Mucosa of stomach (tissue), 1 donor: ENCODE results near the gene BSN.

Experiments used
- H3K27me3 ChIP-seq: one replicate; pipeline ENCODE4 v1.7.0; 2013; ENCODE audit warnings: mild to moderate bottlenecking, low read length; ENCODE audit not compliant: control insufficient read depth, insufficient read depth
- H3K36me3 ChIP-seq: one replicate; pipeline ENCODE4 v1.7.0; 2013; ENCODE audit warnings: low read length; ENCODE audit not compliant: control insufficient read depth, insufficient read depth
- H3K4me1 ChIP-seq: one replicate; pipeline ENCODE4 v1.7.0; 2013; ENCODE audit warnings: mild to moderate bottlenecking, low read length; ENCODE audit not compliant: control insufficient read depth, insufficient read depth
- H3K4me3 ChIP-seq: one replicate; pipeline ENCODE4 v1.7.0; 2013; ENCODE audit warnings: low read length
- H3K9ac ChIP-seq: one replicate; pipeline ENCODE4 v1.7.0; 2013; ENCODE audit warnings: mild to moderate bottlenecking, low read length, moderate library complexity
- H3K9me3 ChIP-seq: one replicate; pipeline ENCODE4 v1.7.0; 2013; ENCODE audit warnings: mild to moderate bottlenecking, low read length, moderate library complexity; ENCODE audit not compliant: control insufficient read depth
- donor health status: Pancreatic carcinoma.

The BSN gene

DNA sequence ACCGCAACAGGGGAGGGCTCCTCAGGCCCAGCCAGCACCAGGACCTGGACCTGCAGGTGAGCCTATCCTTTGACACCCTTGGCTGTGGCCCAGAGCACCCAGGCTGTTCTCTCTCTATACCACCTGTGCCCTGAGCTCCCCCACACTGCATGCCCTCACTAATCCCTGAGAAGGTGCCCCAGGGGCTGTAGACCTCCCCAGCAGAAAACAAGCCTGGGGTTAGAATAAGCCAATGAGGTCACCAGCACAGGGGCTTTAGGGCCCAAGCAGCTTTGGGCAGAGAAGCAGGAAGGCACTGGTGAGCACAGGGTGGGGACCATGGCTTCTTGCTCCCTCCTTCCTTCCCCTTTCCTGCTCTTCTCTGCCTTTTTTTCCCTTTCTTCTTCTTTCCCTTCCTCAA is 109.6 kb downstream of the BSN start:
- Histone ChIP-seq H3K4me1 (peaks cover 9% of the 10 kb centered on the region), H3K9me3 (no peaks in the 10 kb centered on the region), H3K4me3 (no peak overlapping the region), H3K9ac (no peak overlapping the region), H3K27me3 (no peaks in the 10 kb centered on the region), H3K36me3 (no peaks in the 10 kb centered on the region)

DNA sequence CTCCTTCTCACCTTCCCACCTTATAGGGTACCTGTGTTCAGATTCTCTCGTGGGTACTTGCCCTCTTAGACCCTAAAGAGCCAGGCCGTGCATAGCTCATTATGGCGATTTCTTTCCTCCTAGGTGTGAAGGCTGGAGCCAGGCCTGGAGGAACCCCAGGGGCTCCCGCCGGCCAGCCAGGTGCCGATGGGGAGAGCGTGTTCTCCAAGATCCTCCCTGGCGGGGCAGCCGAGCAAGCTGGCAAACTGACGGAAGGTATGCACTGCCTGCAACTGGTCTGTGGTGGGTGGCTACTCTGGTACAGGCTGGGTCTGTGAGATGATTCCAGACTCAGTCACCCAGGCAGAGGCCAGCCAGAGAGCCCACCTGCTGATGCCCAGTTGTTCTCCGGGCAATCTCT is 110.0 kb downstream of the BSN start:
- H3K9me3 ChIP-seq, result no peaks in the 10 kb centered on the region
- H3K4me1 ChIP-seq, result peaks cover 9% of the 10 kb centered on the region
- H3K9ac ChIP-seq, result no peak overlapping the region
- no peak overlapping the region for H3K4me3 ChIP-seq
- peaks cover 4% of the 10 kb centered on the region for H3K27me3 ChIP-seq
- no peaks in the 10 kb centered on the region for H3K36me3 ChIP-seq

DNA sequence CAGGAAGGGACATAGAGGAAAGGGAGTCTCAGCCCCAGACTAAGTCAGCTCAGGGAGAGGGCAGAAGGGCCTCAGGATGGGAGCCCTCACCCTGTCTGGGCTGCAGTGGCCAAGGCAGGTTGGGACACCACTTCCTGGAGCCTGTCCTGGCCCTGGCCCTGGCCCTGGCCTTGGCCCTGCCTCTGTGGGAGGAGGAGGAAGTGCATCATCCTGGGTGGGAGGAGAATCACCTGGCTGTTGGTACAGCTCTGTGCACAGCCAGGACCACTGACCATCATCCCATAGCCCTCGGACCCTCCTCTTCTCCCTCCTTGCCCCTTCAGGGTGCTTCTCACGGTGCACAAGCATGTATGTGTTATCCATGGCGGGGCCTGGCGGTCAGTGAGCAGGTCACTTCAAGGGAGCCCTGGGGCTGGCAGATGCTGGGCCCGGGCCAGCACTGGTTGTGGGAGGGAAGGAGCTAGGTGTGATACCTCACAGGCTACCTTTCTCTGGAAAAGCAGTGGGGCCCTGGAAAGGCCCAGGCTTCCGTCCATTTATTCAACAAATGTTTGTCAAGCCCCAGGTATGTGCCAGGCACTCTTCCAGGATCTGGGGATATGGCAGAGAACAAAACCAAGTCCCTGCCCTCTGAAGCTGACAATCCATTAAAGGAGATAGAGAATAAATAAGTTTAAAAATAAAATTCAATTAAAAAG is 111.7 kb downstream of the BSN start:
- H3K4me1 ChIP-seq, result peaks cover 9% of the 10 kb centered on the region
- H3K9me3 ChIP-seq, result no peaks in the 10 kb centered on the region
- no peaks in the 10 kb centered on the region for H3K36me3 ChIP-seq
- H3K27me3 ChIP-seq, result peaks cover 7% of the 10 kb centered on the region
- H3K9ac ChIP-seq, result no peak overlapping the region
- no peak overlapping the region for H3K4me3 ChIP-seq

DNA sequence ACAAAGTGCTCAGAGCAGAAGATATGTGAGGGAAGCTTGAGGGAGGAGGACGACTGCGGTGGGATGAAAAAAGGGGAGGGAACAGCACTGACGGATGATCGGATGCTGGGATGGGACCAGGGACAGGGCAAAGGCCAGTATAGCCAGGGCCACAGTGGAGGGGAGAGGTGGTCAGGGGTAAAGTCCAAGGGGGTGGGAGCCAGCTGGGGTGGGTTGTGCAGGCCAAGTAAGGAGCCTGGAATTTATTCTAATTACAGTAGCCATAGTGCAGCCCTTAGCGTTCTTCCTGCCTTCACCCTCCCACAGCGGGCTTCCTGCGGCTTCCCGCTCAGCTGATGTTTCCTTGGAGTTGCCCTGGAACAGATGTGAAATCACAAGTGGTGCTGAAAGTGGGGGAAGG is 112.3 kb downstream of the BSN start:
- no peaks in the 10 kb centered on the region for H3K9me3 ChIP-seq
- H3K9ac ChIP-seq, result no peak overlapping the region
- no peak overlapping the region for H3K4me3 ChIP-seq
- H3K27me3 ChIP-seq, result peaks cover 7% of the 10 kb centered on the region
- peaks cover 9% of the 10 kb centered on the region for H3K4me1 ChIP-seq
- H3K36me3 ChIP-seq, result no peaks in the 10 kb centered on the region

DNA sequence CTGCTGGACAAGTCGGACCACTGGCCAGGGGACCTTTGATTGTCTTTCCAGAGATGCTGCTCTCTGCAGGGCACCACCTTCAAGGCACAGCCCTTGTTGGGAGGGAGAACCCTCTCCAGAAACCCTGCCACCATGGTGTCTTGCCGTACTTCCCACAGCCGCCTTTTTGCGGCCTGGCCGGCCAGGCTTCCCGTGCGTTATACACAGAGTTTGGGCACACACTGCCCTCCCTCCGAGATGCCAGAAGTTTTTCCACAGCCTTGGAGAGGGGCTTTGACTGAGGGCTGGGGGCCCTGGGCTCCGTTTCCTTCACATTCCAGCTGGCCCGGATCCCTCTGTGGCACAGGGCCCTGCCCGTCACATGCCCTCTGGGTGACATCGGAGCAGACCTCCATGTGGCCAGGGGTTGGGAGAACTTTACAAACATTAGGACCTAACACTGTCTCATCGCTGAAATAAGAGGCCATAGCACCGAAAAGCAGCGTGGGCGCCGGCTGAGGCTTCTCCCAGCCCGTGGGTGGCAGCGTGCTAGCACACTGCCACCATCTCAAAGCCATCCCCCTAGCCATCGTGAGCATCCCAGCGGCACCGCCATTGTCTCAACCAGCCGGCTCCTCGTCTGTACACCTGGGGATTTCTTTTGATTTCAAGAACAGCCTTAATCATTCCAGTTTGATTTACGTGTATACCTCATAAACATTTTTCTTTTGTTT is 113.6 kb downstream of the BSN start:
- Histone ChIP-seq H3K9me3 (no peaks in the 10 kb centered on the region), H3K4me3 (no peak overlapping the region), H3K9ac (no peak overlapping the region), H3K27me3 (peaks cover 7% of the 10 kb centered on the region), H3K4me1 (peaks cover 9% of the 10 kb centered on the region), H3K36me3 (no peaks in the 10 kb centered on the region)

DNA sequence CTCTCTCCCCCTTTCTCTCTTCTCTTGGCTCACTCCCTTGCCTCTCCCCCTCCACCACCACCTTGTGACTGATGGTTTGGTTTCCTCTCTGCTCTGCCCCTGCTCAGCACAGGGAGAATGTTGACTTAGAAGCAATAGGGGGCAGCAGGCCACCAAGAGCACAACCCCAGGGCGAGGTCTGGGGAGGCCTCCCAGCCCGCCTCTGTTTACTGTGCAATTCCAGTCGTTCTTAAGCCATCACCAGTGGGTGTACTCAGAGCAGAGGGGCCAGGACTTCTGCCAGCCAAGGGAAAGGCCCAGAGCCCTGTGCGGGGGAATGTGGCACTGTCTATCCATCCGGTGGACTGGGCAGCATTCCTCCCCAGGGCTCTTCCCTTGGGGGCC is 114.1 kb downstream of the BSN start:
- Histone ChIP-seq H3K4me1 (peaks cover 13% of the 10 kb centered on the region), H3K4me3 (no peak overlapping the region), H3K9ac (no peak overlapping the region), H3K36me3 (no peaks in the 10 kb centered on the region), H3K9me3 (no peaks in the 10 kb centered on the region), H3K27me3 (peaks cover 7% of the 10 kb centered on the region)

DNA sequence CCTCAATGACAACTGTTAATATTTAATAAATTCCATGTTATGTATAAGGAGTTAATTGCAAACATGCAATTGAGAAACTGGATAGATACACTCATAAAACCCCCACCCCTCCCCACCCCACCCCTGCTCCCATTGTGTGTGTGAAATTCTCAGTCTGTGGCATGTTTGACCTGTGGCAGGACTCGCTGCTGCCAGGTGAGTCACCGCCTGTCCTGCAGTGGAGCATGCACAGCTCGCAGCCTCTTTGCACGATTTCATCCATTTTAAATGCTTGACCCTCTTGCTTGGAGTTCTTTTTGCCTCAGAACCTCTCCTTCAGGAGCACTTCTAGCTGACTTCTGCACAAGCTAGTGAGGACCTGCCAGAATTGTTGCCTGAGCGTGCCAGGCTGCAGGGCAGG is 114.6 kb downstream of the BSN start:
- no peaks in the 10 kb centered on the region for H3K9me3 ChIP-seq

DNA sequence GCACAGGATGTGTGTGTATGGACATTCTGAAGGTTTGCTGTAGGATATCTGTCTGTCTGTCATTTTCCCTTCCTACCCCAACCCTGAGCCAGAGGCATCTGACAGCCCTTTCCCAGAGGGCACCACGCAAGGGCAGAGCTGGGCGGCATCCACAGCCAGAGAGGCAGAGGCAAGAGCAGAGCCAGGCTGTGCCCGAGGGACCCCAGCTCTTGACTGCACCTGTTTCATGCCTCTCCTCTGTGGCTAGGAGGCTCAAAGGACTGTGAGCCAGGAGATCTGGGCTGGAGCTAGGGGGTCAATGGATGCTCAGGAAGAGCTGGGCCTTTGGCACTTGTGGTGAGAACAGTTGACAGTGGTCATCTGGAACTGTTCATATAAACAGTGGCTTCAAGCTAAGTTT is 115.1 kb downstream of the BSN start:
- H3K9me3 ChIP-seq, result no peaks in the 10 kb centered on the region
- peaks cover 14% of the 10 kb centered on the region for H3K4me1 ChIP-seq
- H3K4me3 ChIP-seq, result no peak overlapping the region
- no peak overlapping the region for H3K9ac ChIP-seq
- H3K27me3 ChIP-seq, result peaks cover 7% of the 10 kb centered on the region
- no peaks in the 10 kb centered on the region for H3K36me3 ChIP-seq

More for the DNA sequence above, 114.6 kb downstream of the BSN start:
- Histone ChIP-seq H3K27me3 (peaks cover 7% of the 10 kb centered on the region), H3K4me3 (no peak overlapping the region), H3K9ac (no peak overlapping the region), H3K4me1 (peaks cover 14% of the 10 kb centered on the region), H3K36me3 (no peaks in the 10 kb centered on the region)

DNA sequence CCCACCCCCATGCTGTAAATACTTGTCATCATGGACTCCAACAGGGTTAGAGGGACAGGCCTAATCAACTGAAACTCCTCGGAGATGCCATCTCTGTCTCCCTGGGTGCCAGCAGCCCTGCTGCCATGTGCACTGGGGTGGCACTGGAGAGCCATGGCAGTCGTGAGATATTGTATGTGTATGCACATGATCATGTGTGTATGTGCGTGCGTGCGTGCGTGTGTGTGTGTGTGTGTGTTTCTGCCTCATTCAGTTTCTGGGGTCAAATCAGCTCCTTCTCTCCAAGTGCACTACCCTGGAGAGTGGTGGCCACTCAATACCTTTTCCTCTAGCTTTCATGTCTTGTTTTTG is 116.6 kb downstream of the BSN start:
- Histone ChIP-seq H3K4me3 (no peak overlapping the region), H3K36me3 (no peaks in the 10 kb centered on the region), H3K27me3 (peaks cover 7% of the 10 kb centered on the region), H3K9ac (no peak overlapping the region), H3K9me3 (no peaks in the 10 kb centered on the region), H3K4me1 (peaks cover 15% of the 10 kb centered on the region)

DNA sequence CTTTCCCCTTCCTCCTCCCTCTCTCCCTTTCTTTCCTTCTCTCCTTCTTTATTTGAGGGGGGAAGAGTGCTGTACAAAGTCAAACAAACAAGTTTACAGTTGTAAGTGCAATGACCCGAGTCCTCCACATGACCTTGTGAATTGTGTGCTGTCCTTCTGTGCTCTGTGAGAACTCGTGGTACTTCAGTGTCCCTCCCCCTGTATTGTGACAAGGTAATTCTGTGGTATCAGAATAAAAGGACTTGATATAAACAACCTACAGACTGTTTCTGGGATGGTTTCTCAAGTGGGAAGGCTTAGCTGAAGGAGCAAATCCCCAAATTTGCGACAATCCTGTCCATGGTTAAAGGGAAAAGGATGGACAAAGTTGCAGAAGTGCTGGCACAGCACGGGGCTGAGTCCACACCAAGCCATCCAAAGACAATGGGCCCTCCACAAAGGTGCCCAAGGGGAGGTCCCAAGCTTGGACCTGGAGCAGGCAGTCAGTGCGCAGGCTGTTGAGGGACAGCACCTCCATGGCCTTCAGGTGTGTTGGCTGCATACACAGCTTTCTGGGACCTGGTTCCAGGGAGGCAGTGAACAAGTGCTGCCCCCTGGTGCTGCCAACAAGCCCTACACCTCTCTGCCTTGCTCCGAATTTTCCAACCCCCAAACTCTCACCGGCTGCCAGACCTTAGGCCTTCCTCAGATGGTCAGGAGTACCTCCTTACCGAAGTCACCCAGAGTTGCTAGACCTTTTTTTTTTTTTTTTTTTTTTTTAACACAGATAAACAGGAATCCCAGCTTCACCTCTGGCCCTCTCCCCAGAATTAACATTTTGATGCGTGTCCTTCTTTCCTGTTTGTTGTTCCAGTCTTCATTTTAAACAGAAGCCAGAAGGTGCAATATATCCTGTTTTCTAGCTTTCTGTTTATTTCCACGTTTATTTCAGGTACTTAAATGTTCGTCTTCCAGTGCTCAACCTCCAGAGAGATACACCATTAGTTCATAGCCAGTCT is 117.3 kb downstream of the BSN start:
- Histone ChIP-seq H3K9me3 (no peaks in the 10 kb centered on the region), H3K4me1 (peaks cover 13% of the 10 kb centered on the region), H3K36me3 (peaks cover under 1% of the 10 kb centered on the region), H3K9ac (no peak overlapping the region), H3K27me3 (peaks cover 7% of the 10 kb centered on the region), H3K4me3 (no peak overlapping the region)

DNA sequence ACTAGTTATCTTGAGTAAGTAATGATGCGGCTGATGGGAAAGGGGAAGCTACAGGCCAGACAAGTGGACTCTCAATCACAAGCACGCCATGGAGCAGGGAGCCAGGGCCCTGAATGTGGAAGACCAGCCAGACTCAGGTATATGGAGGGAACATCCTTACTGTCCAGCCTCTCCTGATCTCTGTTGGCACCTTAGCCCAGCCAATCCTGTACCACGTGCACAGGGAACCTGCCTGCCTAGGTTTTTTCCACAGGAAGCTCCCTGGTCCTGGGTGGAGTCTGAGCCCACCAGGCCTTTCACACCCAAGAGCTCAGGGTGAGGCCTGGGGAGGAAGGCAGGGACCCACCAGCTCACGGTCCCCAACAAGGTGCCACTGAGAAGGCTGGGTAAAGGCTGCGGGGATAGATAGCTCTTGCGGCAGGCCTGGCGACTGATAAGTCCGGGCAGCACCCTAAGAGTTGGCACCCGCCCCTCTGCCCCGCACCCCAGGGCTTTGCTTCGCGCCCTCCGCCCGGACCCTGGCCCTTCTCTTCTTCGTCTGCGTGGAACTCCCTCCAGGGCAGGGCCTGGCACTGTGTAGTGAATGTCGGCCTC is 118.9 kb downstream of the BSN start:
- peaks cover 7% of the 10 kb centered on the region for H3K27me3 ChIP-seq
- H3K4me1 ChIP-seq, result peaks cover 13% of the 10 kb centered on the region
- no peaks in the 10 kb centered on the region for H3K9me3 ChIP-seq
- peak overlapping the region; percentile 33 for H3K9ac ChIP-seq
- H3K36me3 ChIP-seq, result peaks cover 17% of the 10 kb centered on the region
- H3K4me3 ChIP-seq, result peak overlapping the region; percentile 31
